GM23338 (cell line): ENCODE results near the gene ICAM3. TPM values are rescaled to one million over a fixed set of nuclear protein-coding genes. Genes with fewer than 3 reads are reported as not detected.

Source experiments
- ATAC-seq: fragments of 200-7000 bp; cut with Tn5 transposase; 3 replicates; pipeline ENCODE4 v1.9.1; 2020
- DNase-seq: peaks from one replicate; pipeline ENCODE4 v3.0.0-alpha.2; 2015; ENCODE audit warnings: low spot score
- H2AFZ ChIP-seq: fragments of 200-600 bp; sonication (generic); 2 replicates; pipeline ENCODE4 v1.8.0; 2016; ENCODE audit warnings: antibody characterized with exemption, mild to moderate bottlenecking, moderate library complexity
- H3F3A ChIP-seq: fragments of 200-600 bp; sonication (generic); replicated peaks from 2 replicates; pipeline ENCODE4 v1.8.0; 2017; ENCODE audit warnings: antibody characterized with exemption, mixed run types, low read depth
- H3K27ac ChIP-seq: fragments of 200-600 bp; sonication (generic); 2 replicates; pipeline ENCODE4 v1.6.1; 2016; ENCODE audit warnings: low read depth
- H3K27me3 ChIP-seq: fragments of 200-600 bp; sonication (generic); 2 replicates; pipeline ENCODE4 v1.8.0; 2016; ENCODE audit warnings: mild to moderate bottlenecking, mixed run types, moderate library complexity; ENCODE audit not compliant: insufficient read depth
- H3K36me3 ChIP-seq: fragments of 200-600 bp; sonication (generic); 2 replicates; pipeline ENCODE4 v1.8.0; 2016; ENCODE audit warnings: mild to moderate bottlenecking; ENCODE audit not compliant: insufficient read depth
- H3K4me1 ChIP-seq: fragments of 200-600 bp; sonication (generic); 2 replicates; pipeline ENCODE4 v1.8.0; 2016; ENCODE audit warnings: mild to moderate bottlenecking, moderate library complexity; ENCODE audit not compliant: insufficient read depth
- H3K4me2 ChIP-seq: fragments of 200-600 bp; sonication (generic); 2 replicates; pipeline ENCODE4 v1.7.1; 2017; ENCODE audit warnings: mixed run types
- H3K4me3 ChIP-seq: fragments of 200-600 bp; sonication (generic); 2 replicates; pipeline ENCODE4 v1.6.1; 2016; ENCODE audit warnings: mixed run types
- H3K79me2 ChIP-seq: fragments of 200-600 bp; sonication (generic); replicated peaks from 2 replicates; pipeline ENCODE4 v1.8.0; 2017; ENCODE audit warnings: mild to moderate bottlenecking; ENCODE audit not compliant: insufficient read depth
- H3K9me2 ChIP-seq: fragments of 200-600 bp; sonication (generic); 2 replicates; pipeline ENCODE4 v1.8.0; 2017; ENCODE audit not compliant: insufficient read depth
- H4K20me1 ChIP-seq: fragments of 200-600 bp; sonication (generic); replicated peaks from 2 replicates; pipeline ENCODE4 v1.8.0; 2017; ENCODE audit warnings: mild to moderate bottlenecking; ENCODE audit not compliant: insufficient read depth
- H3K27ac Mint-ChIP-seq: 2 replicates; pipeline ENCODE4 v1.8.0; 2020; ENCODE audit warnings: inconsistent platforms, mild to moderate bottlenecking, moderate library complexity, mixed read lengths
- H3K27me3 Mint-ChIP-seq: 3 replicates; pipeline ENCODE4 v1.8.0; 2022; ENCODE audit warnings: low read depth, mild to moderate bottlenecking, moderate library complexity, mixed read lengths, inconsistent platforms; ENCODE audit not compliant: insufficient read depth, poor library complexity
- H3K36me3 Mint-ChIP-seq: 3 replicates; pipeline ENCODE4 v1.8.0; 2021; ENCODE audit warnings: low read depth, mild to moderate bottlenecking, inconsistent platforms, moderate library complexity, mixed read lengths
- H3K4me1 Mint-ChIP-seq: 3 replicates; pipeline ENCODE4 v1.8.0; 2020; ENCODE audit warnings: mild to moderate bottlenecking, inconsistent platforms, mixed read lengths
- H3K4me3 Mint-ChIP-seq: 3 replicates; pipeline ENCODE4 v1.8.0; 2021; ENCODE audit warnings: moderate library complexity, mild to moderate bottlenecking, inconsistent platforms, mixed read lengths
- H3K9me3 Mint-ChIP-seq: 3 replicates; pipeline ENCODE4 v1.8.0; 2020; ENCODE audit warnings: moderate library complexity, mild to moderate bottlenecking, inconsistent platforms, mixed read lengths
- CREB1 ChIP-seq: fragments of 250-450 bp; sonication (Bioruptor Pico); IDR thresholded peaks from 2 replicates; pipeline ENCODE4 v1.5.0; 2020; ENCODE audit warnings: low read depth, mild to moderate bottlenecking, moderate library complexity
- CTCF ChIP-seq, 2 experiments: fragments of 200-600 bp in 1 of 2; sonication (generic) in 1 of 2; conservative IDR thresholded peaks; 2 replicates each; pipeline versions ENCODE4 v1.5.1 to v1.6.1; 2016 to 2017; ENCODE audit warnings: antibody characterized with exemption in 2 of 2, low read depth in 2 of 2, mild to moderate bottlenecking in 2 of 2, moderate library complexity in 1 of 2
- EZH2 ChIP-seq: fragments of 200-600 bp; sonication (generic); IDR thresholded peaks from one replicate; pipeline ENCODE4 v1.8.0; 2017; ENCODE audit warnings: antibody characterized with exemption, mild to moderate bottlenecking, low read depth; ENCODE audit not compliant: unreplicated experiment
- EZH2phosphoT487 ChIP-seq: fragments of 200-600 bp; sonication (generic); IDR thresholded peaks from one replicate; pipeline ENCODE4 v1.8.1; 2018; ENCODE audit warnings: antibody characterized with exemption; ENCODE audit not compliant: unreplicated experiment
- NANOG ChIP-seq: IDR thresholded peaks from 2 replicates; pipeline ENCODE4 v1.6.1; 2016; ENCODE audit warnings: antibody characterized with exemption, borderline replicate concordance
- POLR2AphosphoS5 ChIP-seq: IDR thresholded peaks from 2 replicates; pipeline ENCODE4 v1.6.1; 2016; ENCODE audit warnings: antibody characterized with exemption, low read depth
- STAT1 ChIP-seq: IDR thresholded peaks from one replicate; pipeline ENCODE4 v1.6.1; 2016; ENCODE audit warnings: antibody characterized with exemption; ENCODE audit not compliant: unreplicated experiment
- ZNF114 ChIP-seq: fragments of 250-450 bp; sonication (Bioruptor Pico); IDR thresholded peaks from 2 replicates; pipeline ENCODE4 v1.5.0; 2020; ENCODE audit warnings: mild to moderate bottlenecking, moderate library complexity
- ZNF331 ChIP-seq: fragments of 250-450 bp; sonication (Bioruptor Pico); IDR thresholded peaks from 2 replicates; pipeline ENCODE4 v1.5.0; 2020; ENCODE audit warnings: low read depth, mild to moderate bottlenecking, moderate library complexity
- ZNF462 ChIP-seq: fragments of 250-450 bp; sonication (Bioruptor Pico); IDR thresholded peaks from 2 replicates; pipeline ENCODE4 v1.5.0; 2020; ENCODE audit warnings: mild to moderate bottlenecking, moderate library complexity
- polyA plus RNA-seq: library from polyadenylated mRNA; unstranded; fragments of >200 nt; fragmentation: Nextera tagmentation; extraction: Ambion mirVana; gene quantifications from 2 replicates; pipeline ENCODE4 v1.2.1, GENCODE V29; 2016
- total RNA-seq: library from RNA; depleted of rRNA; stranded (reverse); fragments of >200 nt; shearing (Covaris generic); gene quantifications from 2 replicates; pipeline ENCODE4 v1.2.3, GENCODE V29; 2014
- TF ChIP-seq, protein P1 (sequence below): IDR thresholded peaks from one replicate; pipeline ENCODE4 v1.6.1; 2018; ENCODE audit warnings: antibody characterized with exemption; ENCODE audit not compliant: unreplicated experiment

Gene ICAM3
- total and polyA plus RNA-seq, 2 experiments from 2014 or later: 9.6 to 14.7 TPM

GRCh38 chr19:10362259-10362658 is 22.8 kb upstream of the ICAM3 start (continued):
- TF ChIP-seq CREB1 (CRISPR knock-in tag): no peak
- TF ChIP-seq CTCF (conservative IDR thresholded peaks at IDR 0.05; ENCODE audit: low read depth in 2 of 2): no peak
- no peak for TF ChIP-seq EZH2
- no peak for TF ChIP-seq EZH2phosphoT487
- TF ChIP-seq STAT1: no peak
- TF ChIP-seq NANOG: no peak
- TF ChIP-seq ZNF331 (CRISPR knock-in tag): no peak

GRCh38 chr19:10361569-10362011 is 22.2 kb upstream of the ICAM3 start:
- no peaks in the 10 kb centered on the region for H3K4me1 ChIP-seq
- Mint-ChIP-seq H3K27ac (no peak overlapping the region), H3K9me3 (no peaks in the 10 kb centered on the region; the same call in 2 of the 3 replicates), H3K27me3 (peaks cover 2% of the 10 kb centered on the region), H3K36me3 (peaks cover 15% of the 10 kb centered on the region; the same call in 2 of the 3 replicates), H3K4me1 (no peaks in the 10 kb centered on the region), H3K4me3 (no peak overlapping the region)
- no peak overlapping the region for H2AFZ ChIP-seq
- H3K4me2 ChIP-seq: no peak overlapping the region
- H3K27ac ChIP-seq: no peak overlapping the region
- no peaks in the 10 kb centered on the region for H3K79me2 ChIP-seq
- H3K9me2 ChIP-seq: no peaks in the 10 kb centered on the region
- H3F3A ChIP-seq: no peaks in the 10 kb centered on the region
- H3K4me3 ChIP-seq: no peak overlapping the region
- 0 out of 2 replicates have a peak, but pooled peaks cover 3% of the 10 kb centered on the region for H4K20me1 ChIP-seq
- ATAC-seq (peak; percentile 45; the same call in 2 of the 3 replicates), DNase-seq (no peak)
- H3K36me3 ChIP-seq: no peaks in the 10 kb centered on the region; the same call in 1 of the 2 replicates
- H3K27me3 ChIP-seq: no peaks in the 10 kb centered on the region
- TF ChIP-seq NANOG (no peak), STAT1 (no peak), ZNF114 (CRISPR knock-in tag) (no peak), ZNF462 (no peak), POLR2AphosphoS5 (no peak), CREB1 (CRISPR knock-in tag) (no peak), EZH2 (no peak), CTCF (conservative IDR thresholded peaks at IDR 0.05; ENCODE audit: low read depth in 2 of 2) (no peak)
- TF ChIP-seq, protein P1, sequence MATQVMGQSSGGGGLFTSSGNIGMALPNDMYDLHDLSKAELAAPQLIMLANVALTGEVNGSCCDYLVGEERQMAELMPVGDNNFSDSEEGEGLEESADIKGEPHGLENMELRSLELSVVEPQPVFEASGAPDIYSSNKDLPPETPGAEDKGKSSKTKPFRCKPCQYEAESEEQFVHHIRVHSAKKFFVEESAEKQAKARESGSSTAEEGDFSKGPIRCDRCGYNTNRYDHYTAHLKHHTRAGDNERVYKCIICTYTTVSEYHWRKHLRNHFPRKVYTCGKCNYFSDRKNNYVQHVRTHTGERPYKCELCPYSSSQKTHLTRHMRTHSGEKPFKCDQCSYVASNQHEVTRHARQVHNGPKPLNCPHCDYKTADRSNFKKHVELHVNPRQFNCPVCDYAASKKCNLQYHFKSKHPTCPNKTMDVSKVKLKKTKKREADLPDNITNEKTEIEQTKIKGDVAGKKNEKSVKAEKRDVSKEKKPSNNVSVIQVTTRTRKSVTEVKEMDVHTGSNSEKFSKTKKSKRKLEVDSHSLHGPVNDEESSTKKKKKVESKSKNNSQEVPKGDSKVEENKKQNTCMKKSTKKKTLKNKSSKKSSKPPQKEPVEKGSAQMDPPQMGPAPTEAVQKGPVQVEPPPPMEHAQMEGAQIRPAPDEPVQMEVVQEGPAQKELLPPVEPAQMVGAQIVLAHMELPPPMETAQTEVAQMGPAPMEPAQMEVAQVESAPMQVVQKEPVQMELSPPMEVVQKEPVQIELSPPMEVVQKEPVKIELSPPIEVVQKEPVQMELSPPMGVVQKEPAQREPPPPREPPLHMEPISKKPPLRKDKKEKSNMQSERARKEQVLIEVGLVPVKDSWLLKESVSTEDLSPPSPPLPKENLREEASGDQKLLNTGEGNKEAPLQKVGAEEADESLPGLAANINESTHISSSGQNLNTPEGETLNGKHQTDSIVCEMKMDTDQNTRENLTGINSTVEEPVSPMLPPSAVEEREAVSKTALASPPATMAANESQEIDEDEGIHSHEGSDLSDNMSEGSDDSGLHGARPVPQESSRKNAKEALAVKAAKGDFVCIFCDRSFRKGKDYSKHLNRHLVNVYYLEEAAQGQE: no peak
